AG04449 (cell line): ENCODE measurements around the gene PCOLCE2.

ENCODE experiments used
- CTCF ChIA-PET: fragments of 350-600 bp; formaldehyde crosslinking; extraction: SDS; loops from one replicate; lab custom pipeline; 2021; ENCODE audit warnings: antibody characterized with exemption; lab: Yijun Ruan, JAX
- POLR2A ChIA-PET: fragments of 400-600, 350-600 bp; formaldehyde crosslinking; extraction: SDS; loops from one replicate; lab custom pipeline; 2020; ENCODE audit warnings: antibody characterized with exemption, inconsistent platforms; lab: Yijun Ruan, JAX
- DNase-seq: peaks from one replicate; pipeline ENCODE4 v3.0.0-alpha.2; 2010; ENCODE audit warnings: low read depth, low spot score
- H3K4me3 ChIP-seq: 2 replicates; pipeline ENCODE4 v1.5.1; 2011; ENCODE audit warnings: low read depth, mild to moderate bottlenecking, control low read depth, low read length
- TF ChIP-seq, protein P1 (sequence below): IDR thresholded peaks from one replicate; pipeline ENCODE4 v1.5.1; 2011; ENCODE audit warnings: mild to moderate bottlenecking, moderate library complexity, low read length, control low read depth, inconsistent platforms; ENCODE audit not compliant: insufficient read depth; ENCODE audit errors: missing control alignments

PCOLCE2 gene

GRCh38 chr3:142863930-142864920 is 24.7 kb downstream of the PCOLCE2 start:
- no peak for DNase-seq
- H3K4me3 ChIP-seq: no peak overlapping the region; the same call in 1 of the 2 replicates
- ChIA-PET CTCF (interaction anchor here (0.7 to 2.0 kb wide), 2 partner anchors 10 to 17 kb away, joined by 4 to 10 read pairs; no protein-coding TSS in a partner anchor), POLR2A (no interaction called here)
- TF ChIP-seq, protein P1, sequence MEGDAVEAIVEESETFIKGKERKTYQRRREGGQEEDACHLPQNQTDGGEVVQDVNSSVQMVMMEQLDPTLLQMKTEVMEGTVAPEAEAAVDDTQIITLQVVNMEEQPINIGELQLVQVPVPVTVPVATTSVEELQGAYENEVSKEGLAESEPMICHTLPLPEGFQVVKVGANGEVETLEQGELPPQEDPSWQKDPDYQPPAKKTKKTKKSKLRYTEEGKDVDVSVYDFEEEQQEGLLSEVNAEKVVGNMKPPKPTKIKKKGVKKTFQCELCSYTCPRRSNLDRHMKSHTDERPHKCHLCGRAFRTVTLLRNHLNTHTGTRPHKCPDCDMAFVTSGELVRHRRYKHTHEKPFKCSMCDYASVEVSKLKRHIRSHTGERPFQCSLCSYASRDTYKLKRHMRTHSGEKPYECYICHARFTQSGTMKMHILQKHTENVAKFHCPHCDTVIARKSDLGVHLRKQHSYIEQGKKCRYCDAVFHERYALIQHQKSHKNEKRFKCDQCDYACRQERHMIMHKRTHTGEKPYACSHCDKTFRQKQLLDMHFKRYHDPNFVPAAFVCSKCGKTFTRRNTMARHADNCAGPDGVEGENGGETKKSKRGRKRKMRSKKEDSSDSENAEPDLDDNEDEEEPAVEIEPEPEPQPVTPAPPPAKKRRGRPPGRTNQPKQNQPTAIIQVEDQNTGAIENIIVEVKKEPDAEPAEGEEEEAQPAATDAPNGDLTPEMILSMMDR: no peak

DNA sequence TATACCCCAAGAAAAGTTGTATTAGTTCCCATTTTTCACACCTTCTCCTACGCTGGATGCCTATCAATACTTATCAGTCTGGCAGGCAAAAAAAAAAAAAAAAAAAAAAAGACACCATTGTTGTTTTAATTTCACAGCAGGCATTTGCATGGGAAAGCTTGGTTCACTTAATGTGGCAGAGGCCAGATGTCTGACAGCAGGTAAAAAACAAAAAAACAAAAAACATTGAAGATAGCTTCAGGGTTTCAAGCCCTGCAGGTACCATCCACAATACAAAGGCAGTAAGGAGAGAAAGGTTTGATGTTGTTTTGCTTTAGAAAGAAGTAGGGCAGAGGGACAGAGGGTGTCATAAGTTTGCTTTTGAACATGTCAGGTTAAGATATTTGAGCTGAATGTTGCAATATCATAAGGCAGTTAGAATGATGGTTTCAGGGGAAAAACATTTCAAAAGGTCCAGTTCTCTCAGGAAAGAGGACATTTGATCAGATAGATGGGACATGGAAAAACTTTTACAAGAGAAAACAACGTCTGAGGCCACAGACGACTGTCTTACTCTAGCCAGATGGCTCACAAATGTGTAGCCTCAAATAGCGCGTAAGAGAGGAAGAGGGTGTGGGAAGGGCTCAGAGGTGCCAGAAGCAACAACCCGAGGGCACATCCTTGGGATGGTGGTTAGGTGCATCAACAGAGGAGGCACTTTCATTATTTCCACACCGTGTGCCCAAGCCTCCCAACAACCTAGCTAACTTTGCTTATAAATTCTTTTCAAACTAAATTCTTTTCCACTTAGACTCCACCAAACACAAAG is 25.7 kb downstream of the PCOLCE2 start:
- TF ChIP-seq, protein P1: no peak
- DNase-seq: no peak
- ChIA-PET CTCF (interaction anchor here (2.0 kb wide), 1 partner anchor 9 kb away, joined by 10 read pairs; no protein-coding TSS in a partner anchor), POLR2A (interaction anchor here (0.6 kb wide), 1 partner anchor 34 kb away, joined by 3 read pairs; no protein-coding TSS in a partner anchor)
- no peak overlapping the region for H3K4me3 ChIP-seq

- no peak for DNase-seq
- TF ChIP-seq, protein P1: no peak
- CTCF ChIA-PET: interaction anchor here (2.9 kb wide), 1 partner anchor 33 kb away, joined by 7 read pairs; no protein-coding TSS in a partner anchor
- H3K4me3 ChIP-seq: no peak overlapping the region
- POLR2A ChIA-PET: no interaction called here
Observed at GRCh38 chr3:142861926-142862325, 27.0 kb downstream of the PCOLCE2 start.

DNA sequence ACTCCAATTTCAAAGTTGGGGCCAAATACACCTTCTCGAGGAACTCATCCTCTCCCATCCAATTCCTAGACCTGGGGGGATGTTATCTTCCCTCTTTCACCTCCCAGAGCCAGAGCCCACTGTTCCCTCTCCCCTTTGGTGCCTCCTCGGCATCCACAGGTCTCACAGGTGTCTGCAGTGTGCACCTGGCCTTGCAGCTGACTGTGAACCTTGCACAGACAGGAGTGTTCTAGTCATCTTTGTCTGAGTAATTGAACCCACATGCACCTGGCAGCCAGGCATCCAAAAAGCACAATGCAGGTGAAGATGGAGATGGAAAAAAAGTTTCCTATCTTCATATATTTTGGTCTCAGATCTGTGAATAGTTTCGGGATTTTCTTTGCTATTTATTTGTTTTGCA is 30.8 kb downstream of the PCOLCE2 start:
- no peak for DNase-seq
- TF ChIP-seq, protein P1: no peak
- POLR2A ChIA-PET: no interaction called here
- CTCF ChIA-PET: interaction anchor here (1.0 to 1.3 kb wide), 2 partner anchors 22 to 29 kb away, joined by 3 read pairs; no protein-coding TSS in a partner anchor
- no peak overlapping the region for H3K4me3 ChIP-seq

GRCh38 chr3:142857056-142857455 is 31.8 kb downstream of the PCOLCE2 start:
- TF ChIP-seq, protein P1: peak; percentile 1
- ChIA-PET POLR2A (no interaction called here), CTCF (interaction anchor here (1.0 to 1.5 kb wide), 4 partner anchors 21 to 131 kb away, joined by 3 to 4 read pairs (median 4); no protein-coding TSS in a partner anchor)
- no peak for DNase-seq
- H3K4me3 ChIP-seq: no peak overlapping the region
